Prostate gland (tissue), 2 donors: Measurements from ENCODE around the gene BCAS3.
"Not testable (repeated sequence)": the region's sequence is repeated elsewhere in the genome, so short reads cannot be mapped to it uniquely, and the experiment has no call there.

Experiments used
- POLR2A ChIP-seq: fragments of 450-650 bp; IDR thresholded peaks from one replicate; pipeline ENCODE4 v1.6.1; 2016; ENCODE audit warnings: antibody characterized with exemption, mild to moderate bottlenecking
- TF ChIP-seq, protein P1 (sequence below), 4 experiments: fragments of 200-600 bp in 2 of 4; fragments of 450-650 bp in 2 of 4; sonication (generic) in 2 of 4; IDR thresholded peaks; 1 replicate in 3 of 4; 2 replicates in 1 of 4; pipeline ENCODE4 v1.5.1; 2016 to 2019; ENCODE audit warnings: antibody characterized with exemption in 4 of 4, mild to moderate bottlenecking in 2 of 4, moderate library complexity in 2 of 4

DNA sequence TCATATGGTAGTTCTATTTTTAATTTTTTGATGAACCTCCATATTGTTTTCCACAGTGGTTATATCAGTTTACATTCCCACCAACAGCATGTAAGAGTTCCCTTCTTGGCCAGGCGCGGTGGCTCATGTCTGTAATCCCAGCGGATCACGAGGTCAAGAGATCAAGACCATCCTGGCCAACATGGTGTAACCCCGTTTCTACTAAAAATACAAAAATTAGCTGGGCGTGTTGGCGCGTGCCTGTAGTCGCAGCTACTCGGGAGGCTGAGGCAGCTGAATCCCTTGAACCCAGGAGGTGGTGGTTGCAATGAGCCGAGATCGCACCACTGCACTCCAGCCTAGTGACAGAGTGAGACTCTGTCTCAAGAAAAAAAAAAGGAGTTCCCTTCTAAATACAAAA is 79.1 kb downstream of the BCAS3 start:
- TF ChIP-seq POLR2A = not testable (repeated sequence)
- TF ChIP-seq, protein P1, sequence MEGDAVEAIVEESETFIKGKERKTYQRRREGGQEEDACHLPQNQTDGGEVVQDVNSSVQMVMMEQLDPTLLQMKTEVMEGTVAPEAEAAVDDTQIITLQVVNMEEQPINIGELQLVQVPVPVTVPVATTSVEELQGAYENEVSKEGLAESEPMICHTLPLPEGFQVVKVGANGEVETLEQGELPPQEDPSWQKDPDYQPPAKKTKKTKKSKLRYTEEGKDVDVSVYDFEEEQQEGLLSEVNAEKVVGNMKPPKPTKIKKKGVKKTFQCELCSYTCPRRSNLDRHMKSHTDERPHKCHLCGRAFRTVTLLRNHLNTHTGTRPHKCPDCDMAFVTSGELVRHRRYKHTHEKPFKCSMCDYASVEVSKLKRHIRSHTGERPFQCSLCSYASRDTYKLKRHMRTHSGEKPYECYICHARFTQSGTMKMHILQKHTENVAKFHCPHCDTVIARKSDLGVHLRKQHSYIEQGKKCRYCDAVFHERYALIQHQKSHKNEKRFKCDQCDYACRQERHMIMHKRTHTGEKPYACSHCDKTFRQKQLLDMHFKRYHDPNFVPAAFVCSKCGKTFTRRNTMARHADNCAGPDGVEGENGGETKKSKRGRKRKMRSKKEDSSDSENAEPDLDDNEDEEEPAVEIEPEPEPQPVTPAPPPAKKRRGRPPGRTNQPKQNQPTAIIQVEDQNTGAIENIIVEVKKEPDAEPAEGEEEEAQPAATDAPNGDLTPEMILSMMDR (IDR thresholded peaks at IDR 0.05) = not testable (repeated sequence)
